NCI-H2196 treated with DMSO at 0.1 percent for 48 hours (cell line): ENCODE results near the gene RPGRIP1.
"Not testable (repeated sequence)": the region's sequence is repeated elsewhere in the genome, so short reads cannot be mapped to it uniquely, and the experiment has no call there.

ENCODE experiments used
- DNase-seq: peaks from one replicate; lab custom pipeline; 2025; ENCODE audit not compliant: unreplicated experiment; lab: John Stamatoyannopoulos, UW

Gene RPGRIP1

DNA sequence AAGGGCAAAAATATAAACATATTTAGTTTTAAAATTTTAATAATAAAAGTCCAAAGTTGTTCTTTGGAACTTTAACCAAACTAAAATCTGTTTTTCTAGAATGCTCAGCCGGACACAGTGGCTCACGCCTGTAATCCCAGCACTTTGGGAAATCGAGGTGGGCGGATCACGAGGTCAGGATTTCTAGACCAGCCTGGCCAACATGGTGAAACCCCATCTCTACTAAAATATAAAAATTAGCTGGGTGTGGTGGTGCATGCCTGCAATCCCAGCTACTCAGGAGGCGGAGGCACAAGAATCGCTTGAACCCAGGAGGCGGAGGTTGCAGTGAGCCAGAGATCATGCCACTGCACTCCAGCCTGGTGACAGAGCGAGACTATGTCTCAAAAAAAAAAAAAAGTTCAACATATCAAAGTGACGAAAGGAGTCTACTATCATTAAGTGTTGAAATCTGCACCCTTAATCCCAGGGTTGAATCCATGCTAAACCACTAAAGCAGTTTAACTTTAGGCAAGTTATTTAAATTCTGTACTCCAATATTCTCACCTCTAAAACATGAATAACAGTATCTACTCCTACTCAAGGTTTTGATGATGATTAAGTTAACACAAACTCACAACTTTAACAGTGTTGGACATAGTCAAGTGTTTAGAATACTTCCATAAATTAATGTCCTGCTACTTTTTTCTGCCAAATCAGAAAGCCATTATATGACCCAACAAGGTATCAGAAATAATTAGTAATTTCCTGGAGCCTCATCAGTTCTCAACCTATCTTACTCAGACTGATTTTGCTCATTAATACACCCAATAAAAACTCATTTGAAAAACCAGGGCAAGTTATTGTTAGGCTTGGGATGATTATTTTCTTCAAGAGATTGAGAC, 21.6 kb upstream of the RPGRIP1 start:
- no peak for DNase-seq

DNA sequence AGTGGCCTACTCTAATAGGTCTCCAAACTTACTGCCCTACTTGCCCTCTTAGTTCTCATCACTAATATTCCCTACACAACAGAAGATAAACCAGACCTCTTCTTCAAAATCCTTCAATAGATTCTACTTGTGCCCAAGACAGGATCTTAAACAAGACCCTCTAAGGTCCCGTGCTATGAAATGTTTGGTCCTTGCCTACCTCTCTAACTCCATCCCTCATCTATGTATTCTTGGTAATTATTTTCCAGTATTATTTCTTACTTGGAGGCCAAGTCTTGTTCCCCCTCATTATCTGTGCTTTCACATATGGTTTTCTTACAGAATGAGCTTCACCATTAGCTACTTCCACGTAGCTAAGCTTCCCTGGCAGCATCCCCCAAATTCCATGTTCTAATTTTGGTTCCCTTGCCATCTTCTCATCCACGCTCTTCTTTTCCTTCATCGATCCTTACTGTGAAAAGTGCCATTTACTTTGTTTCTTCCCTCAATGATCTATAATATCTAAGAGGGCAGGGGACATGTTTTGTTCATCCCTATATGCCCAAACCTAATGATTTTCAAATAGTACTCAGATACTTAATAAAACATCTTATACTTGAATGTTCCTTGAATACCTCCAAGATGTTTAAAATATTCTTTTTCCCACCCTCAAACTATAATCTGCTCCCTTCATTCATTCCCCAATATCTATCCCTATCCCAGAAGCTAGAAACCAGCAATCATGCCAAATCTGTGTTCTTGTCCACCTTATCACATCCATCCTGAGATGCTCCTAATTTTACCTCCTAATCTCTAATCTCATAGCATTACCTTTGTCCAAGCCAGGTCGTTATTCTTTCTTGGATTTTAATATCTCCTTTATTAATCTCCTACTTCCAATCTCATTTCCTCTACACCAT, 20.7 kb upstream of the RPGRIP1 start:
- no peak for DNase-seq

DNA sequence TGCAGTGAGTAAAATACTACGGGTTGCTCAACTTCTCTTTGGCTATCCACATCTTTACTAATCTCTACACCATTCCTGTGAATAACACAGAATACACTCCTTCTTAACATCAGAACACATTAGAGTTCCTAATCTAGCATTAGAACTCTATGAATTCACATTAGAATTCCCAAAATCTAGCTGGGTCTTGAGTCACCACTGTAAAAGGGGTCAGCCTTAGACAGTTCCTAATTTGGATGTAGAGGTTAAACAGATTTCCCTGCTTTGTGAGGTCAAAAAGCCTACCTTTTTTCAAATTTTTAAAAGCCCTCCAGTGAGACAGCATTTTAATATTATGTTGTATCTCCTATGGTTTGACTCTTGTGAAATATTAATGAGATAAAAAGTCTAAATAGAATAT, 18.1 kb upstream of the RPGRIP1 start:
- DNase-seq, result no peak

DNA sequence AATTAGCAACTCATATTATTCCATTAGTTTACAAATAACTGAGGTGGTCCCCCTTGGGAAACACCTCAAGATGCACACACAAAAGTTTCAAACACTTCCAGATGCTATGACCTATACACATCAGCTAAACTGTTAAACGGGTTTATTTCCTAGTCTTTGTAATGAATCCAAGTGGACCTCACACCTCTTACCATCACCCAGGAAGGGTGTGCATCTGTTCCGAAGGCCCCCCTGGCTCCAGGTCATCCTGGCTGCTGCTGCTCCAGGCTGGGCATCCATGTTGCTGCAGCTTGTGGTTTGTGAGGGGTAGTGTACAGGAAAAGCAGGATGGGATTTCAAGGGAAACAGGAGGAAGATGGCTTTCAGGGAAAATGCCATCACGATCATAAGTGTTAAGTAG, 17.5 kb upstream of the RPGRIP1 start:
- DNase-seq, result no peak

DNA sequence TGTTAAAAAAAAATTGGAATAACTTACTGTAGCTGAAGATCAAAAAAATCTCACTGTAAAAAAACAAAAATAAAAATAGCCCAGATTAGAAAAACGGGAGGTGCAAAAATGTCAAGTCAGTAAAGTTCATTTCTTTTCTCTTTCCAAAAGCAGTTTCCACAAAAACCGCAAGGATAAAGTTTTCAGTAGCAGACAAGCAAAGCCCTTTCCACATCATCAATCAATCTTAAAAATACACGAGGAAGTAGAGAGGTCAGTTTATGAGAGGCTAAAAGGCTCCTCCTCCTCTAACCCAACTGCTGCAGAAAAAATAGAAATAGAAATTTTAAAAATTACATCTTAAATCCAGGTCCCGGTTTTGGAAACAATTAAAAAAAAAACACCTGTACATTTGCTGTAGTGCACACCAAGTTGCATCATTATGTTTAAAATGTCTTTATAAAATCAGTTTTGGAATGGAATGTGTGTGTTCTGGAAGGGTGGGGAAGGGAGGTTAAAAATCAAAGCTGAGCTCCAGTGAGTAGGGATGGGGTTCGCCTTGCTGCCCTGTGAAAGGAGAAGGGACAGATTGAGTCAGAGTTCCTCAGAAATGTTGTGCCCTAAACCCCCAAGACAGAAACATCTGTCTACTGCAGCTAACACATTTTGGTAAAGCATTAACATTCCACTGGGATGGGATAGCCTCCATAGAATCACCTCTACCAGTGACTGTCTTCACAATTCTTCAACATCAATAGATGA, 16.4 kb upstream of the RPGRIP1 start:
- DNase-seq, result no peak

DNA sequence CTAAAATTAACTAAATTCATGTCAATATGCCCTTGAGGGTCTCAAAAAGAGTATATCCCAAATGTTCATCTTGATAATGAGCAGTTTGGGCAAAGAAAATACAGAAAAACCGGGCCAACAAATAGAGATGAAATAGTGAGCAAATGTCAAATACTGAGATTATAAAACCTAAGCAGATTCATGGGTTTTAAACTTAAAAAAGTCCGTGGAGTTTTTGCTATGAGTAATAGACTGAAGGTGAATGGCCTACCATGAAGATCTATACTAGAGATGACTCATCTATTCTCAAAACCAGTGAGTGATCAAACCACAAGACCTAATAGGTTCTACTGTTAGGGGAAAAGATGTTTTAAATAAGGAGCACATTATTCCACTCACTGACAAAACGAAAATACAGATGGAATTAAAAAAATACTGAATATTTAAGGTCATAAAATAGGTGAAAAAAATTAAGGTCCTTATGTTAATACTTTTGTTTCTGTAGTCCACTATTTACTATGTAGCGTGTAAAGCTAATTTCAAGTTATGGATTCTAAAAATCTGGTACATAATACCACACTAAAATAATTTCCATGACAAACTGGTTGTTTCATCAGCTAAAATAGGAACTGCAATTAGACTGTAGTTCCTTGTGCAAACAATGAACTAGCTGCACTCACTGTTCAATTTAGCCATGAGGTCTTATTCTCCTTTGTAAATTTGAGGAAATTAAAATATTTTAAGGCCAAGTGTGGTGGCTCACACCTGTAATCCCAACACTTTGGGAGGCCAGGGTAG, 15.7 kb upstream of the RPGRIP1 start:
- DNase-seq, result no peak

DNA sequence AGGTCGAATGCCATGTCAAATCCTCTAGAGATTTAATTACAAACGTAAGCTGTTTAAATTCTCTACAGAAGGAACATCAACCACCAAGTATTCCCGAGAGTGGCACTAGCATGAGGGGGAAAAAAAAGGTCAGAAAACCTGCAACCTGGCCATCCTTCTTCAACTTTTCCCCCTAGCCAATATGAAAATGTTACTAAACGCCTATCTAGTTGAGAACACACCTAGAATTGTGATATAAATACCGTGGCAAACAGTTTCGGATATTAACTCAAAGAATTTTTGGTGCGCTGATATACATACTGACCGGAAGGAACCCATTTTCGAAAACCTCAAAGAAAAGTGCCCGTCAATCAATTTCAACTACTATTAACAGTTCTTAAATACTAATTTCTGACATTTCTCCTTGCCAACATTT, 12.4 kb upstream of the RPGRIP1 start:
- DNase-seq, result no peak

DNA sequence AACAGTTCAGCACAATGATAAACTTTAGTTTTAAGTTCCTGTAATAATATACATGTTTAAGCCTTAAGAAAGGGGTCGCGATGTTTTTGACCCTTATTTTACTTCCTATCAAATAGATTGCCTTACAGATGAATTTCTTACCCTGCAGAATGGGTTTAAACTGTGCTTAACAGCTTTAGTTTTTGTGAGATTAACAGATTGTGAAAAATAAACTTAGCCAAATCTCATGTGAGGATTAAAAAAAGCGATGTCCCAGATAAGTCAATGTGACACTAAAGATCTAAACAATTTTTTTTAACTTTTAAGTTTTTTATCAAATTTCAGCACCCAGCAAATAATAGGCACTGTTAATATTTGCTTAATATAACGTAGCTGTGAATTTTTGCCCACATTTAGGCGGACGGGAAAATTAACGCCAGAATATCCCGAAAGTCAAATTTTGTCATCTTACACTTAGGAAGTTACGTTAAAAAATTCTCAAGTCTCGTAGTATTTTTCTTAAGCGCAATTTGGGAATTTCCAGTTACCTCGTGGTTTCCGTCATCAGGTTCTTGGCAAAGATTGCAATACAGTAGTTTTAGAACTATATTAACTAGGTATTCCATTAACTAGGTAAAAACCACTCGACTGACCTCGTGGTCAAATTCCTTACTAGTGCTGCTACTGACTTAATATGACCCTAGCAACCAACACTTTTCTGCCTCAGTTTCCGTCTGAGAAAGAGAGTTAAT, 11.8 kb upstream of the RPGRIP1 start:
- DNase-seq, result no peak

DNA sequence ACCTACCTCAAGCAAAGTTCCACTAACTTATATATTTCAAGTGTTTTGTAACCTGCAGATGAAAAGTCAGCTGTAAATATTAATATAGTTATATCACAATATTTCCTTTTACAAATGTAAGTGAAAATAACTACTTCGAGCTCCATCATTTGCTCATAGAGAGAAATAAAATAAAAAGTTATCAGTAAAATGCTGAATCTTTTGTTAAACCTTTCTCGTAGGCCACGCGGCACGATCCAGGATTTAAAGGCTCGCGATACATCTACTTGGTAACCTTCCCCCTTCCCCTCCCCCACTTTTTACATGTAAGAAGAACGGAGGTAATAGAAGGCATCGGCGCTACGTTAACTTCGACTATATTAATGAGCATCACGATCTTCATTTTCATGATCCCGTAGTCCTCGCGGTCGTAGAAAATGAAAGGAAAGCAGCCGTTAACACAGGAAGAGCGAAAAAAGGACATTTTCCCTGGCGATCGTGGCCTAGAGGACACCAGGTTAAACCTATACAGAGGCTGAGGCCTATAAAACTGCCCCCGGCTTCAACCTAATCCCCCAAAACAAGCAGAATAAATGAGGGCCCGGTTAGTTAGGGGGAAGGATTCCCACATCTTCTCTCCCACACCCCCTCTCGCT, 11.1 kb upstream of the RPGRIP1 start:
- DNase-seq, result no peak

DNA sequence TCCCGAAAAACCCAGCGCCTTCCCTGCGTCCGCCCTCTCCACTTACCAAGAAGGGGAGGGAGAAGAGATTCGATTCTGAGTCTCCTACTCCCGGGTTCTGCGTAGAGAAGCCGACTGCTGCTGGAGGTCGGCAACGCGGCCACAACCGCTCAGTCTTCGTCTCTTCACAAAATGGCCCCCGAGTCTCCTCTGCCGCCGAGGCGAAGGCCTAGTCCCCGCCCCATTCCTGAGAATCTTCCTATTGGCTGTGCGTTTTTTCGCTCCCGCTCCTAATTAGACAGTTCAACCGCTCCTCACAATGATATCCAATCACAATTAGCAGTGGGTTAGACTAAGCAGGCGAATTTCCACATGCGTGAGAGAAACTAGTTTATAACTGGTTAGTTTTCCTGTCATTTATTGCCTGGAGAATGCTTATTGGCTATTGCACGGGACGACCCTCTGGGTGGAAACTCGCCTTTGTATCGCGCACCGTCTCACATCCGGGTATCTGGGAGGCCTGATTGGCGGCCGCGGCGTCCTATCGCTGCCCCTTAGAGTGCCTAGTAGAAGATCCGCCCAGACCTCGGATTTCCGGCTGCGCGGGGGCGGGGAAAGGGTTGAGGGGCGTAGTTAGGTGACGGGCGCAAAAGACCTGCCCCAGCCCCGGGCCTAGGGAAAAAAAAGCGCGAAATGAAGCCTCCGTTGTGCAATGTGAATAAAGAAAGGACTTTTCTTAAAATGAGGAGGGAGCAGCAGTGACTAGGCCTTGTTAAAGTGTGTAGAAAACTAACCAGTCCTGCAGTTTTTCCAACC, 10.4 kb upstream of the RPGRIP1 start, which contains the start of gene HNRNPC:
Gene HNRNPC, minus strand, starts transcription at position 191 of the 795 bp plus-strand sequence. CDS start 35,249 bp downstream, outside the sequence.
- peak; percentile 98 for DNase-seq

DNA sequence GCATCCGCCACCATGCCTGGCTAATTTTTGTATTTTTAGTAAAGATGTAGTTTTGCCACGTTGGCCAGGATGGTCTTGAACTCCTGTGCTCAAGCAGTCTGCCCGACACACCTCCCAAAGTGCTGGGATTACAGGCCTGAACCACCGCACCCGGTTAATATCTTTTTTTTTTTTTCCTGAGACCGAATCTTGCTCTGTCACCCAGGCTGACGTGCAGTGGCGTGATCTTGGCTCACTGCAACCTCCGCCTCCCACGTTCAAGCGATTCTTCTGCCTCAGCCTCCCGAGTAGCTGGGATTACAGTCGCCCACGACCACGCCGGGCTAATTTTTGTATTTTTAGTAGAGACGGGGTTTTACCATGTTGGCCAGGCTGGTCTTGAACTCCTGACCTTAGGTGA, 7.2 kb upstream of the RPGRIP1 start:
- DNase-seq, result not testable (repeated sequence)

DNA sequence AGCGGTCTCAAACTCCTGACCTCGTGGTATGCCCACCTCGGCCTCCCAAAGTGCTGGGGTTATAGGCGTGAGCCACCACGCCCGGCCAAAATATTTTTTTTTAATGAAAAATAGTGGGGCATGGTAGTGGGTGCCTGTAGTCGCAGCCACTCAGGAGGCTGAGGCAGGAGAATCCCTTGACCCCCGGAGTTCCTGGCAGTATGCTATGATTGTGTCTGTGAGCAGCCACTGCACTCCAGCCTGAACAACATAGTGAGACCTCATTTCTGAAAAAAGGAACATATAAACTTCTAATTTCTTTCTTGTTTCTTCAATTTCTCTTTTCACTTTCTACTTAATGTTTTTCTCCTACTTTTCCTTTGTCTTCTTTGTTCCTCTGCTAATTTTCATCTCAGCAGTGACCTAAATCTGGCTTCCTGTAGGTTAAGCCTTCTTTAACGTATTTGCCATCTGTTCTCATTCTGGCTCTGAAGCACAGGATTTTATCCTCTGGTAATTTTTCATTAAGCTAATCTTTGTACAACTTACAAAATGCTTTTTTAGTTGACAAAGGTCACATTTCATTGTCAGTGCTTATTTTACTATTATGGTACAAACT, 4.5 kb upstream of the RPGRIP1 start:
- DNase-seq, result no peak

DNA sequence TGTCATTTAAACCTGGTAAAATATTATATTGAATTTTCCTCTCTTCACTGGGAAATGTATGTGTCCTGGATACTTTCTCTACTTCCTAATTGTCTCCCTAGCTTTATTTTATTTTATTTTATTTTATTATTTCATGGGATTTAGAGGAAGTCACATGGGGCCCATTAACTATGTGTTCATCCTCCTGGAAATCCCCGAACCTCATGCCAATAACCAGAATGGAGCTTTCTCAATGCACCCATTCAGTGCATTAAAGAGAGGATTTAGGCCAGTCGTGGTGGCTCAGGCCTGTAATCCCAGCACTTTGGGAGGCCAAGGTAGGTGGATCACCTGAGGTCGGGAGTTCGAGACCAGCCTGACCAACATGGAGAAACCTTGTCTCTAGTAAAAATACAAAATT, 1.3 kb upstream of the RPGRIP1 start:
- no peak for DNase-seq

DNA sequence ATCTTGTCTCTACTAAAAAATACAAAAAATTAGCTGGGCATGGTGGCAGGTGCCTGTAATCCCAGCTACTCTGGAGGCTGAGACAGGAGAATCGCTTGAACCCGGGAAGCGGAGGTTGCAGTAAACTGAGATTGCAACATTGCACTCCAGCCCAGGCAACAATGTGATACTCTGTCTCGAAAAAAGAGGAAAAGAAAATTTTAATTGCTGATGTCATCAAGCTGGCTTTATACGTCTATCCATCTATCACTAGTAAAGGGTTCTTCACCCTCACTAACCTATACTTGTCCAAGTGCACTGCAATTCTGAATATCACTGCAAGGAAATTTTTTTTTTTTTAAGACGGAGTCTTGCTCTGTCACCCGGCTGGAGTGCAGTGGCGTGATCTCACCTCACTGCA, 2.0 kb downstream of the RPGRIP1 start:
- DNase-seq, result not testable (repeated sequence)

DNA sequence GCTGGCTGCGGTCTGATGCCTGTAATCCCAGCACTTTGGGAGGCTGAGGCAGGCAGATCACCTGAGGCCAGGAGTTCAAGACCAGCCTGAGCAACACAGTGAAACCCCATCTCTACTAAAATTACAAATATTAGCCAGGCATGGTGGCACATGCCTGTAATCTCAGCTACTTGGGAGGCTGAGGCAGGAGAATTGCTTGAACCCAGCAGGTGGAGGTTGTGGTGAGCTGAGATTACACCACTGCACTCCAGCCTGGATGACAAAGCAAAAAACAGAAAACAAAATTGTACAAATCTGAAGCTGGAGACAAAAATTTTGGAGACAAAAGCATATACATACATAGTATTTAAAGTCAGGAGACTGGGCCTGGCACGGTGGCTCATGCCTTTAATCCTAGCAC, 6.6 kb downstream of the RPGRIP1 start:
- not testable (repeated sequence) for DNase-seq

DNA sequence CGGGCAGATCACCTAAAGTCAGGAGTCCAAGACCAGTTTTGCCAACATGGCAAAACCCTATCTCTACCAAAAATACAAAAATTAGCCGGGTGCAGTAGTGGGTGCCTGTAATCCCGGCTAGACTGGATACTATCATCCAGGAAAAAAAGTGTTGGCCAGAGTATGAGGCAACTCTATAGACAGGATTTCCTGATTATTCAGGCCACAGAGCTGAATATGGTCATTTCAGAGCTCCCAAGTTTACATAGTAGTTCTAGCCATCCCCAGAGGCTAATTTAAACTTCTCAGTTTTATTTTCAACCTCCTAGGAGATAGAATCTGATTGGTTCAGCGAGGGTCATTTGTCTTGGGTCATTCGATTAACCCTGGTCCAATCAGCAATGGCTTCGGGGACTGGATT, 7.3 kb downstream of the RPGRIP1 start:
- DNase-seq, result no peak

DNA sequence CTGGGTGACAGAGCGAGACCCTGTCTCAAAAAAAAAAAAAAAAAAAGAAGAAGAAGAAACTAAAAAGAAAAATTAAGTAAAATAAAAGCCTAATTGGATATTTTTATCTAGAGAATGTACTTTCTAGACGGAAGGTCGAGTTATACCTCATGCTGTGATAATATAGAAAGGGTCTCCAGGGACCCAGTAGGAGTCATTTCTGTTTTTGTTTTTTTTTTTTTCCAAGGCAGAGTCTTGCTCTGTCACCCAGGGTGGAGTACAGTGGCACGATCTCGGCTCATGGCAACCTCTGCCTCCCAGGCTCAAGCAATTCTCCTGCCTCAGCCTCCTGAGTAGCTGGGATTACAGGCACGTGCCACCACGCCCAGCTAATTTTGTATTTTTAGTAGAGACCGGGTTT, 14.1 kb downstream of the RPGRIP1 start:
- not testable (repeated sequence) for DNase-seq

DNA sequence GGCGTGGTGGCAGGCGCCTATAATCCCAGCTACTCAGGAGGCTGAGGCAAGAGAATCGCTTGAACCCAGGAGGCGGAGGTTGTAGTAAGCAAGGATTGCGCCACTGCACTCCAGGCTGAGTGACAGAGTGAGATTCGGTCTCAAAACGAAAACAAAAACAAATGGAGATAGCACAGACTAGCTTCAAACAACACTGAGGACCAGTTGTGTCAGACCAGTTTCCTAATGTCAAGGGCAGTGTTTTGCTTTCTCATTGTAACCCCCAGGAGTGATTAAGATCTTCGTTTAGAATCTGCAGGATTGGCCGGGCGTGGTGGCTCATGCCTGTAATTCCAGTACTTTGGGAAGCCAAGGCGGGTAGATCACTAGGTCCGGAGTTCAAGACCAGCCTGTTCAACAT, 18.5 kb downstream of the RPGRIP1 start:
- DNase-seq, result no peak
